Measurements from ENCODE around the gene ACKR1.

- TF ChIP-seq CTCF (IDR thresholded peaks at IDR 0.05), result no peak
- no peak for TF ChIP-seq POLR2AphosphoS5 (IDR thresholded peaks at IDR 0.05)
These were observed 42.6 kb downstream of the ACKR1 start for GRCh38 chr1:159247266-159247665.

All from sigmoid colon (tissue), 4 donors.